ENCODE data around the gene SMCO3.
"Not testable (repeated sequence)": the region's sequence is repeated elsewhere in the genome, so short reads cannot be mapped to it uniquely, and the experiment has no call there.

The SMCO3 gene

GRCh38 chr12:14766020-14766419 is 48.0 kb downstream of the SMCO3 start:
- DNase-seq (ENCODE audit: low read depth); H3K27me3 ChIP-seq (replicated peaks; ENCODE audit: control insufficient read depth, insufficient read depth, low read length); H3K9ac ChIP-seq (ENCODE audit: low read length); H3K9me3 ChIP-seq (ENCODE audit: control insufficient read depth, low read length); H3K4me3 ChIP-seq (ENCODE audit: low read length); H3K36me3 ChIP-seq (ENCODE audit: control insufficient read depth, insufficient read depth, low read length, severe bottlenecking): not testable (repeated sequence)
- peaks cover 12% of the 10 kb centered on the region for H3K4me1 ChIP-seq (ENCODE audit: control insufficient read depth, insufficient read depth, low read length)

DNA sequence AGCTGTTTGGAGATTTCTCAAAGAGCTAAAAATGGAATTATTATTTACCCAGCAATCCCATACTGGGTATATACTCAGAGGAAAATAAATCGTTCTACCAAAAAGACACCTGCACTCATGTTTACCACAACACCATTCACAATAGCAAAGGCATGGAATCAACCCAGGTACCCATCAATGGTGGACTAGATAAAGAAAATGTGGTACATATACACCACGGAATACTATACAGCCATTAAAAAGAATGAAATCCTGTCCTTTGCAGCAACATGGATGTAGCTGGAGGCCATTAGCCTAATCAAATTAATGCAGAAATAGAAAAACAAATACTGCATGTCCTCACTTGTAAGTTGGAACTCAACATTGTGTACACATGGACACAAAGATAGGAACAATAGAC is 48.6 kb downstream of the SMCO3 start:
- peaks cover 6% of the 10 kb centered on the region for H3K36me3 ChIP-seq (ENCODE audit: control insufficient read depth, insufficient read depth, low read length, severe bottlenecking)
- no peaks in the 10 kb centered on the region for H3K9me3 ChIP-seq (ENCODE audit: control insufficient read depth, low read length)
- no peaks in the 10 kb centered on the region for H3K27me3 ChIP-seq (replicated peaks; ENCODE audit: control insufficient read depth, insufficient read depth, low read length)
- H3K4me1 ChIP-seq (ENCODE audit: control insufficient read depth, insufficient read depth, low read length) = peaks cover 12% of the 10 kb centered on the region
- no peak overlapping the region for H3K4me3 ChIP-seq (ENCODE audit: low read length)
- no peak for DNase-seq (ENCODE audit: low read depth)
- H3K9ac ChIP-seq (ENCODE audit: low read length) = no peak overlapping the region

GRCh38 chr12:14759711-14760280 is 54.2 kb downstream of the SMCO3 start:
- not testable (repeated sequence) for H3K4me1 ChIP-seq (ENCODE audit: control insufficient read depth, insufficient read depth, low read length); H3K4me3 ChIP-seq (ENCODE audit: low read length); H3K36me3 ChIP-seq (ENCODE audit: control insufficient read depth, insufficient read depth, low read length, severe bottlenecking); H3K27me3 ChIP-seq (replicated peaks; ENCODE audit: control insufficient read depth, insufficient read depth, low read length); H3K9me3 ChIP-seq (ENCODE audit: control insufficient read depth, low read length); DNase-seq (ENCODE audit: low read depth); H3K9ac ChIP-seq (ENCODE audit: low read length)

DNA sequence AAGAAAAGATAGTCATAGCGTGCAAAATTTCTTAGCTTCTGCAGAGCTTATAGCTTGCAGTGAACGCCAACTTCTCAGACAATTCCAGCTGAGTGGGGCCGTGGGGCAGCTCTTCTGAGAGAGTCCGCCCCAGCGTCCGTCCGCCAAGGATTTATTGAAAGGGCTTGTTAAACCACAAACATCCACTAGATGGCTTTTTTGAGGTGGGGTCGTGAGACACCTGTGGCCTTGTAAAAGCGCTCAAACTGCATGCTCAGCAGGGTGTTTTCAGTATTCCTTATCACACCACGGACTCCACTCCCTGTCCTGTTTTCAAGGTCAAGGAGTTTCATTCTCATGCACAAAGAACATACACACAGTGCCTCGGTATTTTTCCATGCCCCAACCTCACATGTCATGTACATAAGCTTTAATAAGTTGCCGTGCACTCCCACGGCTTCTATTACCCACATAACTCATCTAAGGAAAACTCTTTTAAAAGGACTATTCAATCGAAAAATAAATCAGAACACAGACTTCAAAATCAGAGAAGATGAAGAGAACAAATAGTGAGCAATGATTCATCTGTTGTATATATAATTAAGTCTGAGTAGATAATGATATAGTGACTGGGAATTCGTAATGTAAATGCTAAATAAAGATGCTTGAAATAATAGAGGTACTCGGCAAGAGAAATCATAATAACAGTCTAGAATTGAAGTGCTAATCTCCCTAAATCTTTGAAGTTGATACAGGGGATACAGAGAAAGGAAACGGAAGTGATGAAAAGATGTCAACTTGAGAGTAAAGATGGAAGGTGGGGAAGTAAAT is 57.4 kb downstream of the SMCO3 start:
- H3K4me3 ChIP-seq (ENCODE audit: low read length) = no peak overlapping the region
- H3K4me1 ChIP-seq (ENCODE audit: control insufficient read depth, insufficient read depth, low read length) = no peaks in the 10 kb centered on the region
- no peak for DNase-seq (ENCODE audit: low read depth)
- H3K9ac ChIP-seq (ENCODE audit: low read length) = no peak overlapping the region
- H3K36me3 ChIP-seq (ENCODE audit: control insufficient read depth, insufficient read depth, low read length, severe bottlenecking) = no peaks in the 10 kb centered on the region
- no peaks in the 10 kb centered on the region for H3K9me3 ChIP-seq (ENCODE audit: control insufficient read depth, low read length)
- H3K27me3 ChIP-seq (replicated peaks; ENCODE audit: control insufficient read depth, insufficient read depth, low read length) = no peaks in the 10 kb centered on the region

Data from adipocyte (in vitro differentiated cells).